ENCODE measurements around the gene SCN10A.
A peak's percentile ranks its signal among the peaks of the same experiment; 100 is the strongest.

SCN10A gene

DNA sequence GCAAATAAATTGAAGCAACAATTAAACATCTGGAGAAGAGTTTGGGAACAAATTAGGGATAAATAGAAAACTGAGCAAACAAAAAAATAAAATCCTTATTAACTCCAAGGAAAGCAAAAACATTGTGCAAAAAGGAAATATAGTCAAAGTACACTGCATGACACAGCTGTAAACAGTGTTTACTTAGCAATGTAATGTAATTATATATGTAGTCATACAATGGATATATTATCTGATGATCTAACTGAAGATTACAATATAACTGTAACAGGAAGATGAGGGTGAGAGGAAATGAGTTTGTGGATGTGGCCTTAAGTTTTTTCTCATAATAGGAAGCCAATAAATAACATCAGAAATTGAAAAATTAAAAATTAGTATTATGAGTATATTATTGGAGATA is 42.5 kb downstream of the SCN10A start:
- DNase-seq (ENCODE audit: low read depth): no peak

- no peak for DNase-seq (ENCODE audit: low read depth)
Measured at GRCh38 chr3:38763569-38763968, 52.4 kb downstream of the SCN10A start.

DNA sequence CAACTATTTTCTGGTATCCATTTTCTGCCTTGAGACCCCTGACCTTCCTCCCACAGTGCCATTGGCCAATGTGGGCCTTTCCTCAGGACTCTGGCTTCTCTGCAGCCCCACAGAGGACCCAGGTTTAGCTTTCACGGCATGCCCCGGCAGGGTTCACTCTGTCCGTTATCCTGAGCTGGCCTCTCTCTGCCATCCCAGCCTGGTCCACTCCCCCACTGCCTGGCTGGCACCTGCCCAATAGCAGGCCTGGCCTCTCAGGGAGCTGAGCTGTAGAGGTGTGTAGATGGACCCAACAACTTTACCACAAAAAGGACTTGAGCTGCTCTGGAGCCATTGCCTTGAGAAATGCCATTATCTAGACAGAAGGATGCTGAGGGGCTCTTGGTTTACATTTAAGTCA is 57.5 kb downstream of the SCN10A start:
- no peak for DNase-seq (ENCODE audit: low read depth)

- no peak for DNase-seq (ENCODE audit: low read depth)
Measured at GRCh38 chr3:38757721-38758120, 58.3 kb downstream of the SCN10A start.

GRCh38 chr3:38756892-38757291 is 59.1 kb downstream of the SCN10A start:
- DNase-seq (ENCODE audit: low read depth): no peak

DNA sequence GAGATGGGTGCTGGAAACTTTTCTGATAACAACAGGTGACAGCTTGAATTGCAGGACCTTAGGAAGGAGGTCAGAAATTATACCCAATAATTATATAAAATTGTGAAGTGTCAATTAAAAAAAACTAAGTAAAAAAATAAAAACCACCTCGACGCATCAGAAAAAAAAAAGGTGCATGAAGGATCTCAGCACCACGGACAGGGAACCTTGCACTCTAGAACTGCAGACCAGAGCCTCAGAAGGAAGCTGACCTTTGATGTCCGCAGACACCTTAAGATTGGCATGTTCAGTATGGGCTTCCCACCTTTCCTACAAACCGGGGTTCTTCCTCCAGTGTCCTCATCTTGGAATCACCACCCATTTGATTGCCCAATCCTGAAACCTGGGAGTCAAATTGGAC is 60.9 kb downstream of the SCN10A start:
- DNase-seq (ENCODE audit: low read depth): no peak

GRCh38 chr3:38746641-38747040 is 69.4 kb downstream of the SCN10A start:
- DNase-seq (ENCODE audit: low read depth): no peak

GRCh38 chr3:38743043-38743442 is 73.0 kb downstream of the SCN10A start:
- no peak for DNase-seq (ENCODE audit: low read depth)

- no peak for DNase-seq (ENCODE audit: low read depth)
Measured at GRCh38 chr3:38742550-38742949, 73.5 kb downstream of the SCN10A start.

DNA sequence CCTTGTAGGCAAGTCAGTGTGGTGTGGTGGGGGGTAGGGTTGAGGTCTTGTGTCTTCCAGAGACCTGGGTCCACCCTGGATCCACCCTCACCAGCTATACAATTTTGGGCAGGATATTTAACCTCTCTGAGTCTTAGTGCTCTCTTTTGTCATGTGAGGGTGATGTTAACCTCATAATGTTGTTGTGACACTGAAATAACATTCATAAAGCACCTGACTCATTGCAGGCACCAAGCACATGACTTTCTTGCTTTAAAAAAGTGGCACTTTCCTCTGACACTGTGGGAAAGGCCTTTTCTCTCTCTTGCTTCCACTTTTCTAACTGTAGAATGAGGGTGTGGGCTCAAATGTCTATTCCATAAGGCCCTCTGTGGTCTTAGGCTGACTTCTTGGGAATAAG is 75.5 kb downstream of the SCN10A start:
- DNase-seq (ENCODE audit: low read depth): no peak

DNA sequence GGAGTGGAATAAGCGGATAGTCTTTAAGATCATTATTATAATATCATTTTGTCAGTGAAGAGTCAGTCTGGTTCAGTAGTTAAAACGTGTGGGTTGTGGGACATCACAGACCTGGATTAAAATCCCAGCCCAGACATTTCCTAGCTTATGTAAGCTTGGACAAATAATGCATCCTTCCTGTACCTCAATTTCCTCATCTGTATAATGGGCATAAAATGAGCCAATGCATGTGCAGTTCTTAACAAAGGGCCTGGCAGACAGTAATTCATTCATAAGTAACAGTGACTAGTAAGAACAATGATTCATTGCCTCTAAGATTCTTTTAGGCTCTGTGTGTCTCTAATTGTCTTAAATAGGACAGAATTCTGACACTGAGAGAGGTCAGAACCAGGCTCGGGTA is 76.1 kb downstream of the SCN10A start:
- no peak for DNase-seq (ENCODE audit: low read depth)

GRCh38 chr3:38739396-38739689 is 76.7 kb downstream of the SCN10A start:
- no peak for DNase-seq (ENCODE audit: low read depth)

DNA sequence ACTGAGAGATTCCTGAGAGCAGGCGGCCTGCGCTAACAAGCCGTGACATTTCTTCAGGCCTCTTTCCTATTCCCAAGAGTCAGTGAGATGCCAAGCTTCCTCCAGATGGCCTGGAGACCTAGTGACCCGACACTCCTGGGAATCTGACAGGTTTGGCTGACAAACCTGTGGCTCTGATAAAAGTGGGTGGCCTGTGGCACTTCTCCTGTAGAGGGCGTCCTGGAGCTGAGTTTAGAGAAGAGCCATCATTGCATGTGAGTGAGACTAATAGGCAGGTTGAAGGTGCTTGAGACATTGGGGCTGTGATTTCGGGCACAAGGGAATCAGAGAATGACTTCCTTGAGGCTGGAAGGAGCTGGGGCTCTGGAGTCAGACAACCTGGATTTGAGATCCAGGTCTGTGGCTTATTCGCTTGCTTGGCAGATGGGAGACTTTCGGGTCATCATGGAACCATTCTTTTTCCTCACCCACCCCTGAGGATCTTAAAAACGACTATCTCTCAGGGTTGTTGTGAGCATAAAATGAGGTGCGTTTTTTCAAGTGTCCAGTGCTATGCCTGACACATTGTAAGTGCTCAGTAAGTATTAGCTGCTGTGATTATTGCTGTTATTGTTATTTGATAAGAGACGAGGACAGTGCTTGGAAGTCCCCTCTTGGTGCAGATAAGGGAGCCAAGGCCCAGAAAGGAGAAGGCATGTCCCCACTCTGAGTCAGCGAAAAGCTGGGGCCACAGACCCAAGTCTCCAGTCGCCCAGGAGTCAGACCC is 77.2 kb downstream of the SCN10A start:
- DNase-seq (ENCODE audit: low read depth): peak; percentile 6

DNA sequence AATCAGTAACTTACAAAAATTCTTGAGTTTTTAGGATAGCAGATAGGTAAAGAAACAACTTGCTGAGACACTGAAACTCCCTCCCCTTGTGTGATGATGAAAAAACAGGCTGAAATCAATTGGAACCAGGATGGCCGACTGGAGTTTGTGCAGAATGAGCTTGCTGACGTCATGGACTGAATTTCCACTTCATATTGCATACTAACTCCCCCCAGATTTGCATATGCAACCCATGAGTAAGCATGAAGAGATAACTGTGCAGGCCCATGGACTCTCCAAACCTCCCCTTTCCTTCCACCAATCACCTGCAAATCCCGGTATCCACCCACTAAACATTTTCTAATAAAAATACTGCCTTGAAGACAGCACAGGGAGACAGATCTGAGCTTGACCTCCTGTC is 84.5 kb downstream of the SCN10A start:
- no peak for DNase-seq (ENCODE audit: low read depth)

DNA sequence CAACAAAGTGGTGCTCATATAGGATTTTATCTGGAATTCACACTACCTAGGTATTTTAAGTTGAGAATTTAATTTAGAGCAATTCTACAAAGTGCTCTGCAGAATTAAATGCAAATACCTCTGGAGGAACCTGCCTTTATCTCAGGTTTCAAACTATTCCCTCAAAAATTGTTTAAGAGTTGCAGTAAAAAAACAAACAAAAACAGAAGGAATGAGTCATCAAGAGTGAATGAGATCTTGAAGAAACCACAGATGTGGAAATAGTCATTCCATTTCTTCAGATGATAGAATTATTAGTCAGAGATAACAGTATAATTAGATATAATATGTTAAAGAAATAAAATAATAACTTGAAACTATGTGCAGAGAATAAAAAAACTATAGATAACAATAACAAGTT is 85.7 kb downstream of the SCN10A start:
- no peak for DNase-seq (ENCODE audit: low read depth)

DNA sequence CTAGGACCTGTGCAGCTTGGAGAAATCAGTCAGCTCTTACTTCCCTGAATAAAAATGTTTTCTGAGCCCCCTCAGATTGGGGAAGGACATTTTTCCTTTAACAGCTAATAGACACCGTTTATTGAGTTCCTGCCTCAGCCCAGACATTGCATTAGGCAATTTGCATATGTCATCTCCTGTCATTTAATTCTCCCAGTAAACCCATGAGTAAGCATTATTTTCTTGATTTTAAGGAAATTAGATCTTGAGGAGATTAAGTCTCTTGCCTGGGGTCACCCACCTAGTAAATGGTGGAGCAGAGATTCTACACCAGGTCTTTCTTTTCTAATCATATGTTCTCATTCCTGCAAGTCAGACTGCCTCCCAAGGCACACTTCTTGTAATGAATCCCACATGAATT is 88.0 kb downstream of the SCN10A start:
- DNase-seq (ENCODE audit: low read depth): no peak

- no peak for DNase-seq (ENCODE audit: low read depth)
Measured at GRCh38 chr3:38726751-38727150, 89.3 kb downstream of the SCN10A start.

DNA sequence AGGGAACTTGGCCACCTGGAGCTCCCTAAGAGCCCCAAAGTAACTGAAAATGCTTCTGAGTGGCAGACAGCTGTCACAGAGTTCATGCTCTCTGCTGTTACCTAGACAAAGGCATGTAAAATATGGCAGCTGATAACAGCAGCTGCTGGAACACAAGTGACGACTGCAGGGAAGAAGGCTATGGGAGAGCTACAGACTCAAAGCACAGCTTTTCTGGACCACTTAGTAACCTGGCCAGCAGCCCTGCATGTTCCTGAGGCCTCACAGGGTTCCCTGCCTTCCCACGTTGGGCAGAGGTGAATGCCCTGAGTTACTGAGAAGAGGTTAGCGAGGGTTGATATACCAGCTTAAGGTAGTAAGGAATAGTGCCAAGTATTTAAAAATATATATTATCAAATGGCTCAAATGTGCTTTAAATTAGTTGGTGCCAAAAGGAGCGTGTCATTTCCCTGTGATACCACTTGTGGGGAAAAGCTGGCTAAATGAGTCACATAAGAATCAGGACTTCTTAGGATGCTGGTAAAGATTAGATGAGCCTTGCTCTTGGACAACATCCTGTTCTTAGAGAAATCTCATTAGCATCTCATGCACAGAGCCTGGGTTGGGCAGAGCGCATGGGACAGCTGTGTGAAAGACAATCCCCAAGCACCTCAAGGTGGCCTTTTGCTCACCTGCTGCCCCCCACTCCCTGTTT is 90.1 kb downstream of the SCN10A start:
- DNase-seq (ENCODE audit: low read depth): no peak

GRCh38 chr3:38724392-38724736 is 91.7 kb downstream of the SCN10A start:
- DNase-seq (ENCODE audit: low read depth): no peak

DNA sequence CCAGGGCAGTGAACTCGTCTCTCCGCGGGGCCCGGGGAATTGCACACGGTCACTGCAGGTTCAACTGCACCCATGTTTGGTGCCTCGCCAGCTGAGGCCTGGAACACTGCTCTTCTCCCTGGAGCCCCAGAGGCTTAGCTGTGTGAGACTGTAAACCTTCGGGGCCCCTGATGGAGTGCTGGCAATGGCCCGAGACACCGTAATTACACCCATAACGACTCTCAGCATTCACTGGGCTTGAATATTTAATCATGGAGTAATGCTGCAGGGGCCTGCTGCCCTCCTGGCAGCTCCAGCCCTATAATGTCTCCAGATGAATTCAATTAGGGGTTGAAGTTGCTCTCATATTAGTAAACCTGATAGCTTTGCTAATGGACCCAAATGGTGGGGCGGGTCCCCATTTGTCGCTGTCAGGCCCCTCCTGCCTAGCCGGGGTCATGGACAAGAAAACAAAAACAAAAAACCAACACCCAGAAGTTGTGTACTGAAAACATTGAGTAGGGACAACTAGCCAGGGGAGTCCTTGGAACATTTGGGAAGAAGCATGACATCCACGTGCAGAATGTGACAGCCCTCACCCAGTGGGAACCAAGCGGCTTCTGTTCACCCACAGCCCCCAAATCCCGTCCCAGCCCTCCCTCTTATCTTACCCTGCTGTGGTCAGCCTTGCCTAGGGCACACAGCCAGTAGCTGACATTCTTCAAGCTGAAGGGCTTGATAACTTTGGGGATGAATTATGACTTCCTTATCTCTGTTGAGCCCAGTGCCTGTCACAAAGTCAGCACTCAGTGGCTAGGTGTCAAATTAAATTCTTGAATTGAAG is 92.2 kb downstream of the SCN10A start:
- DNase-seq (ENCODE audit: low read depth): no peak

DNA sequence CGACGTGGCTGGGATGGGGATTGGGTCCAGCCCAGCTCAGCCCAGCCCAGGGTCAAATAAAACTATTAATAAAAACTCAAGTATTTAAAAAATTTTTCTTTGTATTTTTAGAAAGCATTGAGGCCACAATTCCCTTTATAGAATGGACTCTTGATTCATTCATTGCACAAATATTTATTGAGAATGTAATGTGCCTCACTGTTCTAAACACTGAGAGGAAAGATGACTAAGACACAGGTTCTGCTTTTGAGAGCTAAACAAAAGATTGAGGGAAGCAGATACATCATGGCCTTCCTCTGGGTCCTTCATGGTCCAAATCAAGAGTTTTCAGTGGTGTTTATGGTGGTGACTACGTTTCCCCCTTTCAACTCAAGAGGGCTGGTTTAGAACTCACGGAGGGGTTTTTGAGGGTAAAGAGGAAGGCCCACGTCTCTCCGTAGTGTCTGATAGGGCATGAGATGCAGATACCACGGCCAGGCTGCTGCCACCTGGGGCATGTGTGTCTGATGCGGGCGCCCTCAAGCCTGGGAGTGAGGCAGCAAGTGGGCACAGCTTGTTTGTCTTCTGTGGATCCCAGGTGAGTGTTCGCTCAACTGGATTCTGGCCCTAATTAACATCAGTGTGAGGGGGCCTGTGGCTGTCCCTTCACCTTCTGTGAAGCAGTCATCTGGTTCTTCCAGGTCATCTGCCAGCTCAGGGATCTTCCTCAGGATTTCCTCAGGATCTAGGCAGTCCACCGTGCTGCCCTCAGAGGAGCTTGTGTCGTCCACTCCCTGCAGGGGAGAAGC is 93.0 kb downstream of the SCN10A start:
- no peak for DNase-seq (ENCODE audit: low read depth)

- no peak for DNase-seq (ENCODE audit: low read depth)
Measured at GRCh38 chr3:38721207-38721772, 94.7 kb downstream of the SCN10A start.
